SK-N-MC (cell line): Measurements from ENCODE around the gene IPO9.

Experiments
- DNase-seq: peaks from one replicate; pipeline ENCODE4 v3.0.0-alpha.2; 2011; ENCODE audit warnings: low read depth, low spot score
- H3K27ac ChIP-seq: fragments of 200-600 bp; sonication (generic); 2 replicates; pipeline ENCODE4 v1.5.1; 2016; ENCODE audit warnings: mixed run types
- H3K36me3 ChIP-seq: fragments of 200-600 bp; sonication (generic); 2 replicates; pipeline ENCODE4 v1.6.1; 2017; ENCODE audit warnings: antibody characterized with exemption, low read length, mixed read lengths; ENCODE audit not compliant: insufficient read depth
- H3K4me3 ChIP-seq: fragments of 200-600 bp; sonication (generic); 2 replicates; pipeline ENCODE4 v1.5.1; 2016
- H3K9ac ChIP-seq: fragments of 200-600 bp; sonication (generic); 2 replicates; pipeline ENCODE4 v1.8.0; 2017; ENCODE audit warnings: mixed run types, mixed read lengths; ENCODE audit not compliant: insufficient read length
- H3K9me3 ChIP-seq: fragments of 200-600 bp; sonication (generic); 2 replicates; pipeline ENCODE4 v1.6.1; 2017; ENCODE audit warnings: low read depth, mild to moderate bottlenecking, antibody characterized with exemption, low read length, moderate library complexity, mixed read lengths
- EZH2 ChIP-seq: fragments of 200-600 bp; sonication (generic); IDR thresholded peaks from one replicate; pipeline ENCODE4 v1.6.1; 2017; ENCODE audit warnings: antibody characterized with exemption
- FOXP2 ChIP-seq: optimal IDR thresholded peaks from 2 replicates; pipeline ENCODE3; 2011; ENCODE audit warnings: mild to moderate bottlenecking, moderate library complexity; ENCODE audit not compliant: insufficient read depth; ENCODE audit errors: extremely low read length, control extremely low read depth
- POLR2AphosphoS5 ChIP-seq: IDR thresholded peaks from 2 replicates; pipeline ENCODE4 v1.6.1; 2012; ENCODE audit warnings: mild to moderate bottlenecking, low read depth, low read length, borderline replicate concordance

The IPO9 gene

GRCh38 chr1:201818971-201819750 is 9.8 kb upstream of the IPO9 start:
- Histone ChIP-seq H3K27ac (no peak overlapping the region), H3K4me3 (no peak overlapping the region), H3K9ac (no peak overlapping the region), H3K36me3 (peaks cover 55% of the 10 kb centered on the region), H3K9me3 (no peaks in the 10 kb centered on the region)
- DNase-seq = no peak
- TF ChIP-seq FOXP2 (no peak), POLR2AphosphoS5 (no peak), EZH2 (no peak)

GRCh38 chr1:201820413-201820812 is 8.5 kb upstream of the IPO9 start:
- no peak overlapping the region for H3K9ac ChIP-seq
- peaks cover 55% of the 10 kb centered on the region for H3K36me3 ChIP-seq
- no peak for DNase-seq
- TF ChIP-seq EZH2 = no peak
- TF ChIP-seq POLR2AphosphoS5 = no peak
- TF ChIP-seq FOXP2 = no peak
- H3K27ac ChIP-seq = no peak overlapping the region
- H3K4me3 ChIP-seq = no peak overlapping the region
- no peaks in the 10 kb centered on the region for H3K9me3 ChIP-seq

- H3K36me3 ChIP-seq = peaks cover 23% of the 10 kb centered on the region
- no peaks in the 10 kb centered on the region for H3K9me3 ChIP-seq
- TF ChIP-seq FOXP2 (no peak), POLR2AphosphoS5 (no peak), EZH2 (no peak)
- H3K9ac ChIP-seq = no peak overlapping the region
- no peak overlapping the region for H3K27ac ChIP-seq
- no peak for DNase-seq
- H3K4me3 ChIP-seq = no peak overlapping the region
Observed at GRCh38 chr1:201825245-201825644, 3.7 kb upstream of the IPO9 start.

- no peak overlapping the region for H3K9ac ChIP-seq
- H3K27ac ChIP-seq = no peak overlapping the region
- no peak for DNase-seq
- peaks cover 21% of the 10 kb centered on the region for H3K36me3 ChIP-seq
- no peak overlapping the region for H3K4me3 ChIP-seq
- TF ChIP-seq EZH2 (no peak), FOXP2 (no peak), POLR2AphosphoS5 (no peak)
- no peaks in the 10 kb centered on the region for H3K9me3 ChIP-seq
Observed at GRCh38 chr1:201826830-201827229, 2.1 kb upstream of the IPO9 start.

GRCh38 chr1:201827321-201828216 is 1.4 kb upstream of the IPO9 start:
- no peak overlapping the region for H3K4me3 ChIP-seq
- H3K9me3 ChIP-seq = no peaks in the 10 kb centered on the region
- H3K36me3 ChIP-seq = peaks cover 14% of the 10 kb centered on the region
- no peak for DNase-seq
- no peak overlapping the region for H3K9ac ChIP-seq
- no peak overlapping the region for H3K27ac ChIP-seq
- TF ChIP-seq POLR2AphosphoS5 (no peak), FOXP2 (no peak), EZH2 (no peak)

- no peak for DNase-seq
- H3K9ac ChIP-seq = peak overlapping the region; percentile 95
- H3K36me3 ChIP-seq = peaks cover 13% of the 10 kb centered on the region
- no peak overlapping the region for H3K27ac ChIP-seq
- peak overlapping the region; percentile 93 for H3K4me3 ChIP-seq
- no peak for TF ChIP-seq POLR2AphosphoS5
- no peak for TF ChIP-seq EZH2
- TF ChIP-seq FOXP2 = no peak
- no peaks in the 10 kb centered on the region for H3K9me3 ChIP-seq
Observed at GRCh38 chr1:201828217-201828819, 639 bp upstream of the IPO9 start.

GRCh38 chr1:201831371-201831770 is 2.4 kb downstream of the IPO9 start:
- Histone ChIP-seq H3K9ac (no peak overlapping the region), H3K4me3 (peak overlapping the region; percentile 25; the same call in 1 of the 2 replicates), H3K9me3 (no peaks in the 10 kb centered on the region), H3K27ac (no peak overlapping the region), H3K36me3 (peaks cover 29% of the 10 kb centered on the region)
- no peak for DNase-seq
- TF ChIP-seq EZH2 = no peak
- no peak for TF ChIP-seq FOXP2
- TF ChIP-seq POLR2AphosphoS5 = no peak

GRCh38 chr1:201834621-201835020 is 5.7 kb downstream of the IPO9 start:
- H3K27ac ChIP-seq = no peak overlapping the region
- H3K9me3 ChIP-seq = no peaks in the 10 kb centered on the region
- H3K9ac ChIP-seq = no peak overlapping the region

More at GRCh38 chr1:201834621-201835020, 5.7 kb downstream of the IPO9 start:
- H3K36me3 ChIP-seq = peaks cover 46% of the 10 kb centered on the region
- no peak for DNase-seq
- no peak overlapping the region for H3K4me3 ChIP-seq
- TF ChIP-seq EZH2 (no peak), FOXP2 (no peak), POLR2AphosphoS5 (no peak)
